Calu3 (cell line): Measurements from ENCODE around the gene CHST3. TPM values are rescaled to one million over a fixed set of nuclear protein-coding genes. Genes with fewer than 3 reads are reported as not detected.

Source experiments
- BruUV-seq: library from RNA; stranded (reverse); fragments of 400-500 nt; replicated peaks from 2 replicates; lab custom pipeline; 2021; lab: Mats Ljungman, UMichigan
- CTCF ChIA-PET: fragments of 300-600 bp; sonication (Branson Sonifier 250); formaldehyde crosslinking; loops from one replicate; lab custom pipeline; 2022; ENCODE audit warnings: antibody characterized with exemption; lab: Charles Lee
- DNase-seq: peaks from one replicate; pipeline ENCODE4 v3.0.0; 2022
- H3K27ac Mint-ChIP-seq: one replicate; pipeline ENCODE4 v1.8.0; 2022; ENCODE audit warnings: mixed read lengths; ENCODE audit not compliant: unreplicated experiment
- H3K27me3 Mint-ChIP-seq: one replicate; pipeline ENCODE4 v1.8.0; 2022; ENCODE audit warnings: mixed read lengths; ENCODE audit not compliant: unreplicated experiment
- H3K36me3 Mint-ChIP-seq: one replicate; pipeline ENCODE4 v1.8.0; 2022; ENCODE audit warnings: mild to moderate bottlenecking, moderate library complexity, mixed read lengths; ENCODE audit not compliant: insufficient read depth, unreplicated experiment
- H3K4me1 Mint-ChIP-seq: one replicate; pipeline ENCODE4 v1.8.0; 2022; ENCODE audit warnings: mild to moderate bottlenecking, low read depth, mixed read lengths; ENCODE audit not compliant: unreplicated experiment
- H3K4me3 Mint-ChIP-seq: one replicate; pipeline ENCODE4 v1.8.0; 2022; ENCODE audit warnings: mild to moderate bottlenecking, low read depth, moderate library complexity, mixed read lengths; ENCODE audit not compliant: unreplicated experiment
- H3K9me3 Mint-ChIP-seq: one replicate; pipeline ENCODE4 v1.8.0; 2022; ENCODE audit warnings: low read depth, mixed read lengths; ENCODE audit not compliant: unreplicated experiment
- CTCF ChIP-seq: fragments of 200-600 bp; IDR thresholded peaks from one replicate; pipeline ENCODE4 v1.8.0; 2022; ENCODE audit warnings: antibody characterized with exemption; ENCODE audit not compliant: unreplicated experiment
- intact Hi-C: fragments of 100-400 bp; cut with micrococcal nuclease; formaldehyde crosslinking; loops from one replicate; pipeline ENCODE4 v1.10.0; 2022; ENCODE audit not compliant: unreplicated experiment
- total RNA-seq: library from RNA; stranded (reverse); gene quantifications from 2 replicates; pipeline ENCODE4 v1.2.3, GENCODE V29; 2022

Gene CHST3
- total RNA-seq, 1 experiment from 2014 or later = 32.4 TPM

- no peak for DNase-seq
- no TSS peak for BruUV-seq
- Mint-ChIP-seq H3K4me1 (no peaks in the 10 kb centered on the region), H3K27ac (no peak overlapping the region), H3K27me3 (no peaks in the 10 kb centered on the region), H3K9me3 (peaks cover 4% of the 10 kb centered on the region), H3K36me3 (no peaks in the 10 kb centered on the region), H3K4me3 (no peak overlapping the region)
- intact Hi-C loops = loop anchor here (2.0 to 5.0 kb wide), 3 partner anchors 48 to 287 kb away; partner anchors contain the start of gene CHST3
- TF ChIP-seq CTCF = no peak
- CTCF ChIA-PET = interaction anchor here (1.0 to 3.6 kb wide), 9 partner anchors 12 to 287 kb away, joined by 3 to 82 read pairs (median 8); partner anchors contain the start of gene SPOCK2
These were observed 85.3 kb downstream of the CHST3 start for GRCh38 chr10:72049472-72049871.

- no peaks in the 10 kb centered on the region for H3K36me3 Mint-ChIP-seq
- DNase-seq = no peak
- CTCF ChIA-PET = interaction anchor here (2.4 to 3.6 kb wide), 2 partner anchors 93 to 153 kb away, joined by 29 to 82 read pairs; no protein-coding TSS in a partner anchor
- TF ChIP-seq CTCF = no peak
- peaks cover 4% of the 10 kb centered on the region for H3K9me3 Mint-ChIP-seq
- H3K27ac Mint-ChIP-seq = no peak overlapping the region
- intact Hi-C loops = loop anchor here (2.0 to 5.0 kb wide), 3 partner anchors 47 to 287 kb away; partner anchors contain the start of gene CHST3
- H3K4me3 Mint-ChIP-seq = no peak overlapping the region
- no peaks in the 10 kb centered on the region for H3K27me3 Mint-ChIP-seq
- H3K4me1 Mint-ChIP-seq = no peaks in the 10 kb centered on the region
- BruUV-seq = no TSS peak
These were observed 86.0 kb downstream of the CHST3 start for GRCh38 chr10:72049969-72050781.

- intact Hi-C loops = no loop called here
- Mint-ChIP-seq H3K4me1 (no peaks in the 10 kb centered on the region), H3K27ac (no peak overlapping the region), H3K9me3 (peaks cover 4% of the 10 kb centered on the region), H3K4me3 (no peak overlapping the region), H3K36me3 (no peaks in the 10 kb centered on the region), H3K27me3 (no peaks in the 10 kb centered on the region)
- CTCF ChIA-PET = interaction anchor here (3.6 kb wide), 1 partner anchor 154 kb away, joined by 82 read pairs; no protein-coding TSS in a partner anchor
- no peak for DNase-seq
- no TSS peak for BruUV-seq
- TF ChIP-seq CTCF = no peak
These were observed 86.7 kb downstream of the CHST3 start for GRCh38 chr10:72050873-72051272.

- intact Hi-C loops = no loop called here
- CTCF ChIA-PET = interaction anchor here (1.4 kb wide), 1 partner anchor 9 kb away, joined by 3 read pairs; no protein-coding TSS in a partner anchor
- BruUV-seq = no TSS peak
These were observed 89.5 kb downstream of the CHST3 start for GRCh38 chr10:72053690-72054089.

More at GRCh38 chr10:72053690-72054089, 89.5 kb downstream of the CHST3 start:
- Mint-ChIP-seq H3K27ac (no peak overlapping the region), H3K4me1 (no peaks in the 10 kb centered on the region), H3K27me3 (no peaks in the 10 kb centered on the region), H3K36me3 (no peaks in the 10 kb centered on the region), H3K9me3 (peaks cover 4% of the 10 kb centered on the region), H3K4me3 (no peak overlapping the region)
- DNase-seq = no peak
- no peak for TF ChIP-seq CTCF
